Embryonic facial prominence (tissue), 1 donor: Measurements from ENCODE around the gene ZSCAN10.
A peak's percentile ranks its signal among the peaks of the same experiment; 100 is the strongest.
"Not testable (repeated sequence)": the region's sequence is repeated elsewhere in the genome, so short reads cannot be mapped to it uniquely, and the experiment has no call there.

Experiments
- DNase-seq: peaks from one replicate; pipeline ENCODE4 v3.0.0-alpha.2; 2016; ENCODE audit errors: extremely low spot score

The ZSCAN10 gene

DNA sequence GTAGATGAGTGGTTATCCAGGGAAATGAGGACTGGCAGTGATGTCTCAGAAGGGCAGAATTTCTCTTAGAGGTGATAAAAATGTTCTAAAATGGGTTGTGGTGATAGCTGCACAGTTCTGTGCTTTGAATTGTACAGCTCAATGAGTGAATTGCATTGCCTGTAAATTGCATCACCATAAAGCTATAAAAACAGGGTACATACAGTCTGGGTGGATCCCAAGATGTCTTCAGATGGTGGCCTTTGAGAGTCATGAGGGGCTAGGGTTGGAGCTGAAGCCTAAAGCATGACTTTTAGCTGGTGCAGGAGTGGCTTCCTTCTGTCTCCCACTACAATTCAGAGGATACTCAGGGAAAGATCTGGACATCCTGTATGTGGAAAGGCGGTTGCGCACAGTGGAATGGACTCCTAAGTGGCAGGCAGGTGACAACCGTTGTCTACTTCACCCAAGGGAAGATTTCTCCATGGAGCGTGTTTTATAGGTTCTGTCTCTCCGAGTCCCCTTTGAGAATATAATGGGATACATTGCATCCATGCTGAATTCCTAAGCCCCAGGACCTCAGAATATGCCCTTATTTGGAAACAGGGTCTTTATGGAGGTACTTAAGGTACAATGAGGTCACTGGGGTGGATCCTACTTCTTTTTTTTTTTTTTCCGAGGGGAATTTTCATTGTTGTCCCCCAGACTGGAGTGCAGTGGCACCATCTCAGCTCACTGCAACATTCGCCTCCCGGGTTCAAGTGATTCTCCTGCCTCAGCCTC, 35.3 kb downstream of the ZSCAN10 start:
- no peak for DNase-seq

DNA sequence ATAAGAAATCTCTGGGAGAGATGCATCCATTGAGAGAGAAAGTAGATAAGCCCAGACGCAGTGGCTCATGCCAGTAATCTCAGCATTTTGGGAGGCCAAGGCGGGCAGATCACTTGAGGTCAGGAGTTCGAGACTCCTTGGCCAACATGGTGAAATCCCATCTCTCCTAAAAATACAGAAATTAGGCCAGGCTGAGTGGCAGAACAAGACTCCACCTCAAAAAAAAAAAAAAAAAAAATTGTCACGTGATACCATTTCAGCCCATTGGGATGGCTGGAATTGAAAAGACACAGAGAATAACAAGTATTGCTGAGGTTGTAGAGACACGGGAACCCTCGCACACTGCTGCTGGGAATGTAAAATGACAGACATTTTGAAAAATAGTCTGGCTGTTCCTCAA, 36.5 kb downstream of the ZSCAN10 start:
- DNase-seq: no peak

DNA sequence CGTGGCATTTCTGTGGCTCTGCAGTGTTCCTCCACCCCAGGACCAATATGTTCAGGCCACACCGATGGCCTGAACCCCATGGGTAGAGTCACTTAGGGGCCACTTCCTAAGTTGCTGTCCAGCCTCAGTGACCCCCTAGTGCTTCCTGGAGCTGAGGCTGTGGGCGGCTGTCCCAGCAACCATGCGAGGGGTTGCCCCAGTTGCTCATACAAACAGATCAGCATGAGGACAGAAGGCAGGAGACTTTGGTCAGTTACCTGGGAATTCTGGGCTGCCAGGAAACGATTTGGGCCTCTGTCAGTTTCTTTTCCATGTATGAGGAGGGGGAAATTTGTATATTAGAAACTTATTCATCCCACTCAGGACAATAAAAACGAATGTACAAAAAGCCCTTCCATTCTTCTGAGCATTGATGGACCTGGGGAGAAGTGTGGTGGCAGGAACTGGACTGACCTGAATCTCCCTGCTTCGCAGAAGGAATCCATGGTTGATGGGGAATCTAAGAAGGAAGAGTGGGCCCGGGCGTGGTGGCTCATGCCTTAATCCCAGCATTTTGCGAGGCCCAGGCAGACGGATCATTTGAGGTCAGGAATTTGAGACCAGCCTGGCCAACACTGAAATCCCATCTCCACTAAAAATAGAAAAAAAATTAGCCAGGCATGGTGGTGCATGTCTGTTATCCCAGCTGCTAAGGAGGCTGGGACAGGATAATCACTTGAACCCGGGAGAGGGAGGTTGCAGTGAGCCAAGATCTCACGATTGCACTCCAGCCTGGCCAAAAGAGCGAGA, 38.6 kb downstream of the ZSCAN10 start:
- no peak for DNase-seq

GRCh38 chr16:3059723-3060242, 39.3 kb downstream of the ZSCAN10 start:
- no peak for DNase-seq

DNA sequence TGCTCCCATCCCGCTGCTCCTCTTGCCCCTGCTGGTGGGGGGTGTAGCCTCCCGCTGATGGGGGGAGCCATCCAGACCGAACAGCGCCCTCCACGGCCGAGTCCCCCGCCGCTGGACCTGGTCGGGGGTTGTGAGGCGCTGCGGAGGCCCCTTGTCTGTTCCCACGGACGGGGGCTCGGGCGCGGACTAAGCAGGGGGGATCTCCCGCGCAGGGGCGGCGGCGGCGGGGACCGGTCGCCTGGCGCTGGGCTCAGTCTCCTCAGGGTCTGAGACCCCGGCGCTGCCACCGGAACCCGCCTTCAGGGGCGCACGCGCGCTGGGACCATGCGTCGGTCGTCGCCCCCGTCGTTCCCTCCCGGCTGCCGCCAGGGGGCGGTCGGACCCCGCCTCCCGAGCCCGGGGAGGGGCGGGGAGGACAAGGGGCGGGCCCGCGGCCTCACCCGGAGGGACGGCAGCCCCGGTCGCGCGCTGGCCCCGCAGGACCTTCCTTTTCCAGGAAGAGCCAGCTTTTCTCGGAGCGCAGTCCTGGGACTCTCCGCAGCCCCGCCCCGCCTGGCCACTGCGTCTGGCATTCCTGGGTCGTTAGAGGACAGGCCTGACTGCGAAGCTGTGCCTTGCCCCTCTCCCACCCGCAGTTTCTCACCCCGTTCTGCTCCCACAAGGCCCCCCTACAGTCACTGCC, 39.9 kb downstream of the ZSCAN10 start:
- DNase-seq: peak; percentile 62

DNA sequence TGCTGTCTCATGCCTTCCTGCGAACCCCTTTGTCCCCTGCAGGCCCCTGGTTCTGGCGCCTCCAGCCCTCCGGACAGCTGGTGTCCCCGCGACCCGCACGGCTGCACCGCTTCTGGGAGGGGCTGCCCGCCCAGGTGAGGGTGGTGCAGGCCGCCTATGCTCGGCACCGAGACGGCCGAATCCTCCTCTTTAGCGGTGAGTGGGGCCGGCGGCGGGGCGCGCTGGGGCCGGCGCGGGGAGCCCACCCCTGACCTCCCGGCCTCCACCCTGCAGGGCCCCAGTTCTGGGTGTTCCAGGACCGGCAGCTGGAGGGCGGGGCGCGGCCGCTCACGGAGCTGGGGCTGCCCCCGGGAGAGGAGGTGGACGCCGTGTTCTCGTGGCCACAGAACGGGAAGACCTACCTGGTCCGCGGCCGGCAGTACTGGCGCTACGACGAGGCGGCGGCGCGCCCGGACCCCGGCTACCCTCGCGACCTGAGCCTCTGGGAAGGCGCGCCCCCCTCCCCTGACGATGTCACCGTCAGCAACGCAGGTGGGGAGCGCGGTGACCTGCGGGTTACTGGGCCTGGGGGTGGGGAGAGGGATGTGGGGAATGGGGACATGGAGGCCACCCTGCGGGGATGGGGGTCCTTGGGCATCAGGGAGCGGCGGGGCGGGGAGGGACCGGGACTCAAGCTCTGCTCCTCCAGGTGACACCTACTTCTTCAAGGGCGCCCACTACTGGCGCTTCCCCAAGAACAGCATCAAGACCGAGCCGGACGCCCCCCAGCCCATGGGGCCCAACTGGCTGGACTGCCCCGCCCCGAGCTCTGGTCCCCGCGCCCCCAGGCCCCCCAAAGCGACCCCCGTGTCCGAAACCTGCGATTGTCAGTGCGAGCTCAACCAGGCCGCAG, 40.7 kb downstream of the ZSCAN10 start:
- DNase-seq: no peak

GRCh38 chr16:3057181-3058138, 41.6 kb downstream of the ZSCAN10 start:
- DNase-seq: no peak

DNA sequence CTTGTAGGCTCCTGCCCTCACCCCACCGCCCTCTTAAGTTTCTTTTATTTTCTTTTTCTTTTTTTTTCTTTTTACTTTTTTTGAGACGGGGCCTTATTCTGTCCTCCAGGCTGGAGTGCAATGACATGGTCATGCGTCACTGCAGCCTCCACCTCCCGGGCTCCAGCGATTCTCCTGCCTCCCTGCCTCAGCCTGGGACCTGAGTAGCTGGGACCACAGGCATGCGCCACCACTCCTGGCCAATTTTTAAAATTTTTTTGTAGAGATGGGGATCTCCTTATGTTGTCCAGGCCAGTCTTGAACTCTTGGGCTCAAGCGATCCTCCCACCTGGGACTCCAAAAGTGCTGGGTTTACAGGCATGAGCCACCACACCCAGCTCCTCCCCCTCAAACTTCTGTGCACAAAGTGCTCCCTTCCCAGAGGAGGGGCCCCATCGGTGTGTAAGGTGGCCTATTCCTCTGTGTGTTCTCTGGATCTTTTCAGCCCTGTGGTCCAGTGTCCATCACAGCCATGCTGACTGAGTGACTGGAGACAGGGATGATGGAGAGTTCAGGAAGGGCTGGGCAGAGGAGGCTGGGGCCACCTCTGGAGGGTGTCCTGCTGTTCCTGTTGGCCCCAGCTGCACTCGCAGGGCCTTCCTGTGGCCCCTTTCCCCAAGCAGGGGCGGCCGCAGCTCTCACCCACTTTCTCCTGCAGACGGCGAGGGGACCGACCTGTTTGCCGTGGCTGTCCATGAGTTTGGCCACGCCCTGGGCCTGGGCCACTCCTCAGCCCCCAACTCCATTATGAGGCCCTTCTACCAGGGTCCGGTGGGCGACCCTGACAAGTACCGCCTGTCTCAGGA, 42.5 kb downstream of the ZSCAN10 start:
- no peak for DNase-seq

- DNase-seq: not testable (repeated sequence)
Observed at GRCh38 chr16:3055734-3056115, 43.4 kb downstream of the ZSCAN10 start.

DNA sequence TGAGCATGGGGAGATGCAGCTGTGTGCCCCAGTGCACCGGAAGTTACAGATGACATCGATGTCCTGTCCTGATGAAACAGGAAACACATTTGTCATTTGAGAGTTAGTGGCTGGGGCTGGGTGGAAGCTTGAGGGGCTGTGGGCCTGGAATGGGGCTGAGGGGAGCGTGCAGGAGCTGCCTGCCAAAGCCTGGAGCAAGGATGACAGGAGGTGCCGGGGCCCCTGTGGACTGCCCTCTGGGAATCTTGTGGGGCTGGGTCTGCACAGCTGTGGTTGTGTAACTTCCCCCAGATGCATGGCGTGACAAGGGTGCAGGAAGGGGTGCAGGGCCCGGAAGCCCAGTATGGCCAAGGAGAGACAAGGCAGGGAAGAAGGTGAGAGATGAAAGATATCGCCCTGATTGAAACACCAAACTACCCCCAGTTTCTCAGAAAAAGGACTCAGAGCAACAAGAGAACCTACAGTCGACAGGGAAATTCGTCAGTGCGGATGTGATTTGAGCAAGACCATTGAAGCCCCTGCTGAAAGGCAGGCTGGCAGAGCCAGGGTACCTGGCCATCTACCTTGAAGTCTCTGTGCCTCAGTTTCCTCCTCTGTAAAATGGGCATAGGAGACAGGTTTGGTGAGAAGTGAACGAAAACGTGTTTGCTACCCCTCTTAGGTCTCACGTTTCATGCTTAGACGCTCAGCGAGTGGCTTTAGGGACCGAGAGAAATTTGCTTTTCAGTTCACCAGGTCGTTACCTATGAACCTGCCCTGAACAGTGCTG, 43.9 kb downstream of the ZSCAN10 start:
- no peak for DNase-seq

DNA sequence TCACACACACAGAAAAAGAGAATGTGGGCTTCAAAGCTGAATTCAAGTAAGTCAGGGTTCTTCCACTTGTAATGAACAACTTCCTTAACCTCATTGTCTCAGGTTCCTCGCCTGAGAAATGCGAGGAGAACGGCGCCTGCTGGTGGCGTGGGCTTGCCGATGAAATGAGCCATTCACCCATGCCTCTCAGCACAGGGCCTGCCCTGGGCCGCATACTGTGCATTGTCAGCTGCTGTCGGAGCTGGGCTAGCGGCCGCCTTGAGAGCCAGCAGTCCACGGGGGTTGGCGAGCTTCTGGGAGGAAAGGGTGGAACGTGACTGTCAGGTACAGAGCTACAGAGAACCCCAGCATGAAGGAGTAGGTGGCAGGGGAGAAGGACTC, 45.8 kb downstream of the ZSCAN10 start:
- DNase-seq: not testable (repeated sequence)

- DNase-seq: not testable (repeated sequence)
Observed at GRCh38 chr16:3052571-3053329, 46.3 kb downstream of the ZSCAN10 start.

GRCh38 chr16:3051494-3051893, 47.6 kb downstream of the ZSCAN10 start:
- no peak for DNase-seq

- DNase-seq: no peak
Observed at GRCh38 chr16:3051009-3051408, 48.1 kb downstream of the ZSCAN10 start.

- DNase-seq: no peak
Observed at GRCh38 chr16:3050487-3050886, 48.6 kb downstream of the ZSCAN10 start.

DNA sequence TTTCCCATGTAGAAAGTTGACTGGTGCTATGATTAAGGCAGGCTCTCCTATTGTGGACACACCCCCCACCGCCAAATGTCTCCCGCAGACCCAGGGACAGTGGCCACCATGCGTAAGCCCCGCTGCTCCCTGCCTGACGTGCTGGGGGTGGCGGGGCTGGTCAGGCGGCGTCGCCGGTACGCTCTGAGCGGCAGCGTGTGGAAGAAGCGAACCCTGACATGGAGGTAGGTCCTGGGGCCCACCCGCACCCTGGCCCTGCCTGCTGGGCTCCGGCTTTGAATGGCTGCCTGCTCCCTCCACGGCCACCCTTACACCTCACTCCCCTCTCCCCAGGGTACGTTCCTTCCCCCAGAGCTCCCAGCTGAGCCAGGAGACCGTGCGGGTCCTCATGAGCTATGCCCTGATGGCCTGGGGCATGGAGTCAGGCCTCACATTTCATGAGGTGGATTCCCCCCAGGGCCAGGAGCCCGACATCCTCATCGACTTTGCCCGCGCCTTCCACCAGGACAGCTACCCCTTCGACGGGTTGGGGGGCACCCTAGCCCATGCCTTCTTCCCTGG, 49.1 kb downstream of the ZSCAN10 start:
- DNase-seq: no peak

DNA sequence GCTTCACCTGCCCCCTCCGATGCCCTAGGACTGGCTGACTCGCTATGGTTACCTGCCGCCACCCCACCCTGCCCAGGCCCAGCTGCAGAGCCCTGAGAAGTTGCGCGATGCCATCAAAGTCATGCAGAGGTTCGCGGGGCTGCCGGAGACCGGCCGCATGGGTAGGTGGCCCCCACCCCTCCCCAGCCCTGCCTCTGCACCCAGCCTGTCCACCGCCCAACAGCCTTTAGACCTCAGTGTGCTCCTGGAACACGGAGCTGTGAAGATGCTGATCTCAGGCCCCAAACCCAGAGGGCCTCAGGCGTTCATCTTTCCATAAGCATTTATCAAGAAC, 51.7 kb downstream of the ZSCAN10 start:
- no peak for DNase-seq
